Measurements from ENCODE around the gene ADGRG1. TPM values are rescaled to one million over a fixed set of nuclear protein-coding genes. Genes with fewer than 3 reads are reported as not detected.
A peak's percentile ranks its signal among the peaks of the same experiment; 100 is the strongest.

ADGRG1 gene
- total RNA-seq, 2 donors from 2014 or later = 9.0 to 21.3 TPM

- H3K27ac Mint-ChIP-seq = peak overlapping the region; percentile 95
These were observed 19.8 kb upstream of the ADGRG1 start for GRCh38 chr16:57608462-57609113.

GRCh38 chr16:57609541-57610401 is 18.7 kb upstream of the ADGRG1 start:
- DNase-seq (peak; percentile 86 to 92), ATAC-seq (replicated peaks in 1 of 2) (peak; percentile 94)
- Mint-ChIP-seq H3K4me1 (ENCODE audit: low read depth) (peaks cover 81% of the 10 kb centered on the region), H3K27me3 (ENCODE audit: low read depth) (no peaks in the 10 kb centered on the region), H3K27ac (peak overlapping the region; percentile 95), H3K36me3 (ENCODE audit: insufficient read depth in 2 of 2) (peaks cover 2% of the 10 kb centered on the region in 2 donors), H3K4me3 (peak overlapping the region; percentile 78 to 83), H3K9me3 (no peaks in the 10 kb centered on the region)

More at GRCh38 chr16:57608462-57609113, 19.8 kb upstream of the ADGRG1 start:
- DNase-seq (no peak), ATAC-seq (replicated peaks in 1 of 2) (no peak)
- Mint-ChIP-seq H3K36me3 (ENCODE audit: insufficient read depth in 2 of 2) (peaks cover 2% of the 10 kb centered on the region in 2 donors), H3K9me3 (no peaks in the 10 kb centered on the region), H3K4me1 (ENCODE audit: low read depth) (peaks cover 71% of the 10 kb centered on the region), H3K27me3 (ENCODE audit: low read depth) (no peaks in the 10 kb centered on the region), H3K4me3 (peak overlapping the region in 1 of 2 donors; percentile 78)

- ATAC-seq (replicated peaks in 1 of 2) = no peak
- H3K9me3 Mint-ChIP-seq = no peaks in the 10 kb centered on the region
- no peak for DNase-seq
- peak overlapping the region; percentile 78 to 83 for H3K4me3 Mint-ChIP-seq
- no peaks in the 10 kb centered on the region for H3K27me3 Mint-ChIP-seq (ENCODE audit: low read depth)
- peaks cover 83% of the 10 kb centered on the region for H3K4me1 Mint-ChIP-seq (ENCODE audit: low read depth)
- H3K36me3 Mint-ChIP-seq (ENCODE audit: insufficient read depth in 2 of 2) = peaks cover 2% of the 10 kb centered on the region in 2 donors
- H3K27ac Mint-ChIP-seq = peak overlapping the region; percentile 95
These were observed 17.8 kb upstream of the ADGRG1 start for GRCh38 chr16:57610611-57611010.

GRCh38 chr16:57611181-57611580 is 17.2 kb upstream of the ADGRG1 start:
- no peaks in the 10 kb centered on the region for H3K27me3 Mint-ChIP-seq (ENCODE audit: low read depth)
- H3K4me3 Mint-ChIP-seq = peak overlapping the region; percentile 78 to 83
- ATAC-seq (replicated peaks in 1 of 2) = peak in 1 of 2 donors; percentile 5
- H3K27ac Mint-ChIP-seq = peak overlapping the region; percentile 95
- H3K4me1 Mint-ChIP-seq (ENCODE audit: low read depth) = peaks cover 87% of the 10 kb centered on the region
- peaks cover 2% of the 10 kb centered on the region in 2 donors for H3K36me3 Mint-ChIP-seq (ENCODE audit: insufficient read depth in 2 of 2)
- DNase-seq = no peak
- H3K9me3 Mint-ChIP-seq = no peaks in the 10 kb centered on the region

GRCh38 chr16:57611706-57612105 is 16.7 kb upstream of the ADGRG1 start:
- peak overlapping the region; percentile 78 to 83 for H3K4me3 Mint-ChIP-seq

GRCh38 chr16:57612494-57612893 is 15.9 kb upstream of the ADGRG1 start:
- no peak overlapping the region for H3K27ac Mint-ChIP-seq
- ATAC-seq (replicated peaks in 1 of 2) (no peak), DNase-seq (no peak)
- H3K4me1 Mint-ChIP-seq (ENCODE audit: low read depth) = peaks cover 80% of the 10 kb centered on the region
- H3K36me3 Mint-ChIP-seq (ENCODE audit: insufficient read depth in 2 of 2) = peaks cover 2% of the 10 kb centered on the region in 2 donors
- no peaks in the 10 kb centered on the region for H3K27me3 Mint-ChIP-seq (ENCODE audit: low read depth)
- H3K9me3 Mint-ChIP-seq = no peaks in the 10 kb centered on the region
- no peak overlapping the region for H3K4me3 Mint-ChIP-seq

More at GRCh38 chr16:57611706-57612105, 16.7 kb upstream of the ADGRG1 start:
- ATAC-seq (replicated peaks in 1 of 2) (no peak), DNase-seq (no peak)
- H3K4me1 Mint-ChIP-seq (ENCODE audit: low read depth) = peaks cover 87% of the 10 kb centered on the region
- peak overlapping the region; percentile 95 for H3K27ac Mint-ChIP-seq
- no peaks in the 10 kb centered on the region for H3K27me3 Mint-ChIP-seq (ENCODE audit: low read depth)
- peaks cover 2% of the 10 kb centered on the region in 2 donors for H3K36me3 Mint-ChIP-seq (ENCODE audit: insufficient read depth in 2 of 2)
- no peaks in the 10 kb centered on the region for H3K9me3 Mint-ChIP-seq

- Mint-ChIP-seq H3K4me1 (ENCODE audit: low read depth) (peaks cover 71% of the 10 kb centered on the region), H3K9me3 (no peaks in the 10 kb centered on the region), H3K4me3 (no peak overlapping the region), H3K27ac (peak overlapping the region; percentile 81), H3K36me3 (ENCODE audit: insufficient read depth in 2 of 2) (peaks cover 2% of the 10 kb centered on the region in 2 donors), H3K27me3 (ENCODE audit: low read depth) (no peaks in the 10 kb centered on the region)
- ATAC-seq (replicated peaks in 1 of 2) (no peak), DNase-seq (no peak)
These were observed 14.9 kb upstream of the ADGRG1 start for GRCh38 chr16:57613514-57613913.

- H3K27me3 Mint-ChIP-seq (ENCODE audit: low read depth) = no peaks in the 10 kb centered on the region
- peaks cover 2% of the 10 kb centered on the region in 2 donors for H3K36me3 Mint-ChIP-seq (ENCODE audit: insufficient read depth in 2 of 2)
- H3K4me1 Mint-ChIP-seq (ENCODE audit: low read depth) = peaks cover 61% of the 10 kb centered on the region
- ATAC-seq (replicated peaks in 1 of 2) (peak; percentile 57 to 64), DNase-seq (peak; percentile 69 to 80)
- H3K4me3 Mint-ChIP-seq = peak overlapping the region; percentile 49 to 58
- peak overlapping the region; percentile 81 for H3K27ac Mint-ChIP-seq
- H3K9me3 Mint-ChIP-seq = no peaks in the 10 kb centered on the region
These were observed 13.9 kb upstream of the ADGRG1 start for GRCh38 chr16:57614536-57614935.

- H3K27me3 Mint-ChIP-seq (ENCODE audit: low read depth) = no peaks in the 10 kb centered on the region
- H3K27ac Mint-ChIP-seq = peak overlapping the region; percentile 81
- peak overlapping the region in 1 of 2 donors; percentile 58 for H3K4me3 Mint-ChIP-seq
- peaks cover 57% of the 10 kb centered on the region for H3K4me1 Mint-ChIP-seq (ENCODE audit: low read depth)
- H3K9me3 Mint-ChIP-seq = no peaks in the 10 kb centered on the region
- DNase-seq (no peak), ATAC-seq (replicated peaks in 1 of 2) (peak in 1 of 2 donors; percentile 1)
- H3K36me3 Mint-ChIP-seq (ENCODE audit: insufficient read depth in 2 of 2) = peaks cover 2% of the 10 kb centered on the region in 2 donors
These were observed 13.5 kb upstream of the ADGRG1 start for GRCh38 chr16:57614944-57615343.

- no peak overlapping the region for H3K4me3 Mint-ChIP-seq
- ATAC-seq (replicated peaks in 1 of 2) = no peak
- no peaks in the 10 kb centered on the region for H3K27me3 Mint-ChIP-seq (ENCODE audit: low read depth)
- no peaks in the 10 kb centered on the region for H3K9me3 Mint-ChIP-seq
- H3K36me3 Mint-ChIP-seq (ENCODE audit: insufficient read depth in 2 of 2) = peaks cover 2% of the 10 kb centered on the region in 2 donors
- DNase-seq = no peak
- peaks cover 48% of the 10 kb centered on the region for H3K4me1 Mint-ChIP-seq (ENCODE audit: low read depth)
- H3K27ac Mint-ChIP-seq = peak overlapping the region; percentile 25
These were observed 12.6 kb upstream of the ADGRG1 start for GRCh38 chr16:57615813-57616212.

- H3K36me3 Mint-ChIP-seq (ENCODE audit: insufficient read depth in 2 of 2) = peaks cover 2% of the 10 kb centered on the region in 2 donors
- no peaks in the 10 kb centered on the region for H3K27me3 Mint-ChIP-seq (ENCODE audit: low read depth)
- peaks cover 44% of the 10 kb centered on the region for H3K4me1 Mint-ChIP-seq (ENCODE audit: low read depth)
- ATAC-seq (replicated peaks in 1 of 2) = no peak
- DNase-seq = no peak
- no peak overlapping the region for H3K4me3 Mint-ChIP-seq
- no peaks in the 10 kb centered on the region for H3K9me3 Mint-ChIP-seq
- H3K27ac Mint-ChIP-seq = peak overlapping the region; percentile 25
These were observed 12.2 kb upstream of the ADGRG1 start for GRCh38 chr16:57616241-57616640.

- H3K27ac Mint-ChIP-seq = no peak overlapping the region
- DNase-seq (no peak), ATAC-seq (replicated peaks in 1 of 2) (no peak)
- no peaks in the 10 kb centered on the region for H3K36me3 Mint-ChIP-seq (ENCODE audit: insufficient read depth in 2 of 2)
- no peaks in the 10 kb centered on the region for H3K9me3 Mint-ChIP-seq
- no peak overlapping the region for H3K4me3 Mint-ChIP-seq
- peaks cover 40% of the 10 kb centered on the region for H3K4me1 Mint-ChIP-seq (ENCODE audit: low read depth)
- H3K27me3 Mint-ChIP-seq (ENCODE audit: low read depth) = no peaks in the 10 kb centered on the region
These were observed 11.6 kb upstream of the ADGRG1 start for GRCh38 chr16:57616876-57617275.

GRCh38 chr16:57617604-57618111 is 10.8 kb upstream of the ADGRG1 start:
- Mint-ChIP-seq H3K9me3 (no peaks in the 10 kb centered on the region), H3K27me3 (ENCODE audit: low read depth) (no peaks in the 10 kb centered on the region), H3K4me1 (ENCODE audit: low read depth) (peaks cover 36% of the 10 kb centered on the region), H3K4me3 (no peak overlapping the region), H3K27ac (no peak overlapping the region), H3K36me3 (ENCODE audit: insufficient read depth in 2 of 2) (no peaks in the 10 kb centered on the region)
- ATAC-seq (replicated peaks in 1 of 2) (no peak), DNase-seq (no peak)
